Spleen (tissue), 11 donors: ENCODE results near the gene IL1RAPL1. TPM values are rescaled to one million over a fixed set of nuclear protein-coding genes. Genes with fewer than 3 reads are reported as not detected.
"Not testable (repeated sequence)": the region's sequence is repeated elsewhere in the genome, so short reads cannot be mapped to it uniquely, and the experiment has no call there.

Experiments used
- DNase-seq: peaks from one replicate; pipeline ENCODE4 v3.0.0-alpha.2; 2020
- H3K27ac ChIP-seq, 8 donors: fragments of 200-600 bp; sonication (generic) in 7 of 8; 1 replicate in 4 of 8; 2 replicates in 4 of 8; pipeline versions ENCODE4 v1.5.0 to v1.8.0; 2016 to 2021; ENCODE audit warnings: inconsistent platforms in 4 of 8, mild to moderate bottlenecking in 4 of 8, moderate library complexity in 1 of 8
- H3K27me3 ChIP-seq, 7 donors: fragments of 200-600 bp; sonication (generic) in 6 of 7; replicated peaks in 1 of 7; 1 replicate in 4 of 7; 2 replicates in 3 of 7; pipeline versions ENCODE4 v1.5.0 to v1.8.0; 2016 to 2021; ENCODE audit warnings: inconsistent platforms in 3 of 7, mild to moderate bottlenecking in 1 of 7
- H3K36me3 ChIP-seq, 6 donors: fragments of 200-600 bp; sonication (generic) in 5 of 6; 1 replicate in 4 of 6; 2 replicates in 2 of 6; pipeline versions ENCODE4 v1.5.0 to v1.8.0; 2016 to 2021; ENCODE audit warnings: inconsistent platforms in 2 of 6
- H3K4me1 ChIP-seq, 6 donors: fragments of 200-600 bp; sonication (generic) in 5 of 6; 1 replicate in 3 of 6; 2 replicates in 3 of 6; pipeline versions ENCODE4 v1.5.0 to v1.8.0; 2016 to 2021; ENCODE audit warnings: inconsistent platforms in 3 of 6
- H3K4me3 ChIP-seq, 8 donors: fragments of 200-600 bp; sonication (generic) in 7 of 8; 1 replicate in 4 of 8; 2 replicates in 4 of 8; pipeline versions ENCODE4 v1.5.0 to v1.8.0; 2016 to 2021; ENCODE audit warnings: inconsistent platforms in 4 of 8, mild to moderate bottlenecking in 4 of 8, moderate library complexity in 2 of 8
- H3K9me3 ChIP-seq, 8 donors: fragments of 200-600 bp; sonication (generic) in 7 of 8; 1 replicate in 4 of 8; 2 replicates in 4 of 8; pipeline versions ENCODE4 v1.5.0 to v1.8.0; 2016 to 2021; ENCODE audit warnings: inconsistent platforms in 4 of 8
- CTCF ChIP-seq, 11 experiments: fragments of 200-600 bp in 7 of 11; fragments of 450-650 bp in 4 of 11; sonication (generic) in 4 of 11; IDR thresholded peaks in 8 of 11; conservative IDR thresholded peaks in 3 of 11; 1 replicate in 7 of 11; 2 replicates in 4 of 11; pipeline versions ENCODE4 v1.4.0 to v1.8.0; 2016 to 2021; ENCODE audit warnings: antibody characterized with exemption in 11 of 11, inconsistent platforms in 4 of 11, mild to moderate bottlenecking in 1 of 11
- POLR2A ChIP-seq, 3 donors: fragments of 450-650 bp; IDR thresholded peaks; one replicate each; pipeline ENCODE4 v1.5.1; 2017; ENCODE audit warnings: antibody characterized with exemption in 3 of 3, mild to moderate bottlenecking in 1 of 3
- POLR2AphosphoS5 ChIP-seq, 3 donors: sonication (generic); formaldehyde crosslinking; IDR thresholded peaks; one replicate each; pipeline ENCODE4 v1.5.1; 2017; ENCODE audit warnings: antibody characterized with exemption in 3 of 3
- WGBS, 5 donors: extraction: QIAGEN DNeasy Blood & Tissue Kit in 3 of 5; methylation state at CpG; one replicate each; pipeline versions ENCODE4 v1.1.5 to v1.1.7; 2013 to 2018; 5-methylcytosine and 5-hydroxymethylcytosine counted together
- intact Hi-C: fragments of 100-400 bp; cut with DNase I; formaldehyde crosslinking; loops from one replicate; pipeline ENCODE4 v1.15.0; 2023; ENCODE audit warnings: low total_unique reads
- polyA plus RNA-seq, 3 donors: library from polyadenylated mRNA; stranded (reverse); fragments of 200-250 nt; gene quantifications; one replicate each; pipeline ENCODE4 v1.2.1, GENCODE V29; 2013
- total RNA-seq, 7 donors: library from RNA; depleted of rRNA in 3 of 7; stranded (reverse); fragments of >200 nt in 3 of 7; fragmentation: NEBNext Ultra II Directional in 4 of 7; extraction: Animal tissue kit (Norgen Biotek cat#: 25700) in 4 of 7; gene quantifications; one replicate each; pipeline versions ENCODE4 v1.1.0 to v1.2.1, GENCODE V29; 2016 to 2021
- donor health status: healthy with polysubstance abuse.
- donor health status: DM: no; HTN: no; CAD: no; lungs with moderate emphysema.
- donor health status: DM: no; HTN: no; CAD: no.
- donor health status: Bipolar disorder and iron deficiency.
- donor health status: healthy.
- donor health status: DM: no; HTN: no; CAD: no.
- donor health status: DM: yes; HTN: yes; CAD: no.

The IL1RAPL1 gene
- total and polyA plus RNA-seq, 10 donors = 0.03 to 0.19 TPM; not detected in 8

DNA sequence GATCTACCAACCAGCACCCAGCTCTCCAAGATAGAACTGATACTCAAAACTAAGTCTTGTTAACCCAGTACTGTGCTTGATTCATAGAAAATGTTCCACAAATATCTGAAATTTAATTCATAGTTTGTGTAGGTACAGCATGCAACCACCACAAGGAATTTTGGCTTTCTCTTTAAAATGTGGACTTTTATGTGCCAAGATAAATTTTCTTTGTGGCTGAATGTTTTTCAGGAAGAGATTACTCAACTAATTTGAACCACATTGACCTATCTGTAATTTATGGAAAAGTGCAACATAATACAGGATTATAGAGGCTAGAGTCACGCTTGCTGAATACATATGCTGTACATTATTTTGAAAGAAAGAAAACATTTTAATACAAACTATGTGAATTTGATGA, 730.8 kb downstream of the IL1RAPL1 start:
- Histone ChIP-seq H3K4me3 (no peak overlapping the region), H3K27me3 (no peaks in the 10 kb centered on the region), H3K27ac (no peak overlapping the region), H3K9me3 (no peaks in the 10 kb centered on the region), H3K36me3 (no peaks in the 10 kb centered on the region), H3K4me1 (no peaks in the 10 kb centered on the region)
- no peak for TF ChIP-seq POLR2A (IDR thresholded peaks at IDR 0.05)
- TF ChIP-seq CTCF (IDR thresholded peaks at IDR 0.05 in 8 of 11, conservative IDR thresholded peaks at IDR 0.05 in 3 of 11) = no peak
- no peak for TF ChIP-seq POLR2AphosphoS5 (IDR thresholded peaks at IDR 0.05)
- DNase-seq = no peak
- intact Hi-C loops = no loop called here
- 74 to 100% (median 77%) methylated on average over 1 of the region's 1 CpG for whole genome bisulfite sequencing, 5 donors

- intact Hi-C loops, DNase-seq: not testable (repeated sequence)
These were observed 745.2 kb downstream of the IL1RAPL1 start for GRCh38 chrX:29332429-29332828.

GRCh38 chrX:29333091-29333490, 745.8 kb downstream of the IL1RAPL1 start:
- H3K36me3 ChIP-seq, intact Hi-C loops, H3K9me3 ChIP-seq, H3K27me3 ChIP-seq, H3K4me3 ChIP-seq, H3K4me1 ChIP-seq, H3K27ac ChIP-seq, DNase-seq: not testable (repeated sequence)
- 93 to 100% (median 99%) methylated on average over 3 to 12 of the region's 27 CpGs; no CpG with 5 or more reads in 2 of the 5 donors for WGBS, 5 donors

More at GRCh38 chrX:29332429-29332828, 745.2 kb downstream of the IL1RAPL1 start:
- H3K4me1 ChIP-seq, H3K9me3 ChIP-seq, H3K36me3 ChIP-seq, H3K27ac ChIP-seq, H3K4me3 ChIP-seq, H3K27me3 ChIP-seq: not testable (repeated sequence)
- WGBS, 5 donors = 72 to 87% (median 86%) methylated on average over 1 to 3 of the region's 3 CpGs

DNA sequence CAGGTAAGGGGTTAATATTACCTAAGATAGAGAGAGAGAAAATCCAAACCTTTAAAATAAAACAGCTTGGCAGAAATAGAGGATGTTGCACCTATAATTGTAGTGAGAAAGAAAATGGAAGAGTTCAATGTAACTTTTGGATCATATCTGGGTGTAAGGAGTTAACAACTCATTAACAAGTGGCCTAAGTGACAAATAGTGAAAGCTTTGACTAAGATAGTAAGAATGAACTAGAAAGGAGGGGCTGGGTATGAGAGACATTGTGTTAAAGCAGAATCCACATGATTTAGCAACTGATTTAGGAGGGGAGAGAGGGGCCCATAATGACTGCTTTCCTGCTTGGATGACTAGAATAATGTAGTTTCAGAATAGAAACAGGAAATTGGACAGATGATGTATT, 761.0 kb downstream of the IL1RAPL1 start:
- Histone ChIP-seq H3K4me3 (no peak overlapping the region), H3K9me3 (peaks cover 0 to 3% (median 0%) of the 10 kb centered on the region in 8 donors), H3K4me1 (no peaks in the 10 kb centered on the region), H3K36me3 (no peaks in the 10 kb centered on the region), H3K27me3 (no peaks in the 10 kb centered on the region), H3K27ac (no peak overlapping the region)
- no peak for DNase-seq
- intact Hi-C loops = no loop called here
- TF ChIP-seq POLR2AphosphoS5 (IDR thresholded peaks at IDR 0.05) (no peak), POLR2A (IDR thresholded peaks at IDR 0.05) (no peak), CTCF (IDR thresholded peaks at IDR 0.05 in 8 of 11, conservative IDR thresholded peaks at IDR 0.05 in 3 of 11) (no peak)

GRCh38 chrX:29359276-29359675, 772.0 kb downstream of the IL1RAPL1 start:
- H3K27me3 ChIP-seq = peaks cover 0 to 4% (median 0%) of the 10 kb centered on the region in 7 donors
- no peaks in the 10 kb centered on the region for H3K4me1 ChIP-seq
- DNase-seq = no peak
- H3K27ac ChIP-seq = no peak overlapping the region
- H3K9me3 ChIP-seq = no peaks in the 10 kb centered on the region
- 73 to 93% (median 88%) methylated on average over 1 of the region's 1 CpG for WGBS, 5 donors
- H3K36me3 ChIP-seq = no peaks in the 10 kb centered on the region
- TF ChIP-seq POLR2A (IDR thresholded peaks at IDR 0.05) (no peak), POLR2AphosphoS5 (IDR thresholded peaks at IDR 0.05) (no peak), CTCF (IDR thresholded peaks at IDR 0.05 in 8 of 11, conservative IDR thresholded peaks at IDR 0.05 in 3 of 11) (no peak)
- intact Hi-C loops = no loop called here
- H3K4me3 ChIP-seq = no peak overlapping the region

- intact Hi-C loops, H3K27me3 ChIP-seq, H3K4me3 ChIP-seq: not testable (repeated sequence)
These were observed 787.5 kb downstream of the IL1RAPL1 start for GRCh38 chrX:29374765-29375164.

More at GRCh38 chrX:29374765-29375164, 787.5 kb downstream of the IL1RAPL1 start:
- H3K27ac ChIP-seq, DNase-seq, H3K36me3 ChIP-seq, H3K4me1 ChIP-seq: not testable (repeated sequence)
- H3K9me3 ChIP-seq = peaks cover 0 to 32% (median 0%) of the 10 kb centered on the region in 8 donors
